Measurements from ENCODE around the gene SIM1. TPM values are rescaled to one million over a fixed set of nuclear protein-coding genes. Genes with fewer than 3 reads are reported as not detected.

SIM1 gene
- total RNA-seq, 1 experiment from 2014 or later, result not detected

DNA sequence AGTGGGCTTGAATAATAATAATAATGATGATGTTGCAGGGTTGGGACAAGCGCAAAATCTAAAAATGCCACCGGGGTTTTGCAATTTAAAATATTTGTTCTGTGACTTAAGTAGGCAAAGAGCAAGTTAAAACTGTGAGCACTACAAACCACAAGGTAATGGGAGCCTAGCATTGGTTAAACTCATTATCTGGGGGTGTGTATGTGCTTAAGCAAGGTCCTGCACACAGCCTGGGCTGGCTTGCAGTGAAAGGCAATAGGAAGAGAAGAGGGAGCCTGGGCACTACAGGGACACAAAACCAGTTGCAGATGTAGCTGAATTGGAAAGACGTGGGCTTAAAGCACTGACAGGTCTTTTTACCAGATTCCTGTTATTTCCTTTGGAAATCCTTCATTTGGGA lies 11.7 kb downstream of the SIM1 start:
- H3K9me3 ChIP-seq (ENCODE audit: control insufficient read depth in 1 of 2, insufficient read depth in 1 of 2, low read depth in 1 of 2, low read length in 2 of 2), result no peaks in the 10 kb centered on the region
- BruUV-seq (replicated peaks), result no TSS peak
- no peak for ATAC-seq
- H3K79me2 ChIP-seq (ENCODE audit: insufficient read depth, low read length), result no peaks in the 10 kb centered on the region
- H3K4me1 ChIP-seq (ENCODE audit: control insufficient read depth in 1 of 2, insufficient read depth in 2 of 2, low read length in 2 of 2), result no peaks in the 10 kb centered on the region
- H3K4me3 ChIP-seq (replicated peaks in 1 of 2; ENCODE audit: low read depth in 1 of 2, low read length in 2 of 2), result no peak overlapping the region
- CTCF ChIA-PET, result no interaction called here
- H3K27ac ChIP-seq (ENCODE audit: low read depth, low read length), result no peak overlapping the region
- no peak overlapping the region for H3K9ac ChIP-seq (ENCODE audit: low read length)
- H3K36me3 ChIP-seq (ENCODE audit: control insufficient read depth in 1 of 2, insufficient read depth in 2 of 2, low read length in 2 of 2), result no peaks in the 10 kb centered on the region
- H2AFZ ChIP-seq (ENCODE audit: low read depth, low read length, poor library complexity, severe bottlenecking), result no peak overlapping the region
- no peaks in the 10 kb centered on the region for H3K27me3 ChIP-seq (ENCODE audit: insufficient read depth, low read length)
- no peaks in the 10 kb centered on the region for H3K9me2 ChIP-seq (ENCODE audit: insufficient read depth)
- no peak overlapping the region for H3K4me2 ChIP-seq (ENCODE audit: low read length)
- intact Hi-C loops (cut with micrococcal nuclease), result no loop called here
- POLR2A ChIA-PET, result no interaction called here
- RAD21 ChIA-PET (ENCODE audit: low non-redundant PET in 1 of 2, low total read pairs in 2 of 2, uncharacterized antibody in 2 of 2, unreplicated experiment in 2 of 2), result no interaction called here
- DNase-seq (ENCODE audit: low read depth, low spot score), result no peak
- TF ChIP-seq RAD21 (IDR thresholded peaks at IDR 0.05; ENCODE audit: low read depth), result no peak
- TF ChIP-seq SP1 (IDR thresholded peaks at IDR 0.05; ENCODE audit: low read depth), result no peak
- no peak for TF ChIP-seq ZFX (IDR thresholded peaks at IDR 0.05)
- TF ChIP-seq FOSL1 (IDR thresholded peaks at IDR 0.05; ENCODE audit: low read depth), result no peak
- TF ChIP-seq SRF (IDR thresholded peaks at IDR 0.05; ENCODE audit: low read depth), result no peak
- TF ChIP-seq YY1 (IDR thresholded peaks at IDR 0.05; ENCODE audit: extremely low read depth, insufficient replicate concordance, low read depth, low read length), result no peak
- TF ChIP-seq POLR2AphosphoS5 (IDR thresholded peaks at IDR 0.05; ENCODE audit: low read depth, low read length), result no peak
- TF ChIP-seq EZH2phosphoT487 (IDR thresholded peaks at IDR 0.05; ENCODE audit: borderline replicate concordance), result no peak
- TF ChIP-seq SIN3A (IDR thresholded peaks at IDR 0.05; ENCODE audit: low read depth), result no peak
- TF ChIP-seq EGR1 (IDR thresholded peaks at IDR 0.05; ENCODE audit: low read depth), result no peak
- no peak for TF ChIP-seq CEBPB (IDR thresholded peaks at IDR 0.05; ENCODE audit: low read depth)
- TF ChIP-seq JUND (IDR thresholded peaks at IDR 0.05), result no peak
- TF ChIP-seq, protein P1, sequence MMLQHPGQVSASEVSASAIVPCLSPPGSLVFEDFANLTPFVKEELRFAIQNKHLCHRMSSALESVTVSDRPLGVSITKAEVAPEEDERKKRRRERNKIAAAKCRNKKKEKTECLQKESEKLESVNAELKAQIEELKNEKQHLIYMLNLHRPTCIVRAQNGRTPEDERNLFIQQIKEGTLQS (IDR thresholded peaks at IDR 0.05), result no peak
- TF ChIP-seq TCF7L2 (IDR thresholded peaks at IDR 0.05; ENCODE audit: borderline replicate concordance, extremely low read depth, insufficient read depth, insufficient read length), result no peak
- TF ChIP-seq, protein P2, sequence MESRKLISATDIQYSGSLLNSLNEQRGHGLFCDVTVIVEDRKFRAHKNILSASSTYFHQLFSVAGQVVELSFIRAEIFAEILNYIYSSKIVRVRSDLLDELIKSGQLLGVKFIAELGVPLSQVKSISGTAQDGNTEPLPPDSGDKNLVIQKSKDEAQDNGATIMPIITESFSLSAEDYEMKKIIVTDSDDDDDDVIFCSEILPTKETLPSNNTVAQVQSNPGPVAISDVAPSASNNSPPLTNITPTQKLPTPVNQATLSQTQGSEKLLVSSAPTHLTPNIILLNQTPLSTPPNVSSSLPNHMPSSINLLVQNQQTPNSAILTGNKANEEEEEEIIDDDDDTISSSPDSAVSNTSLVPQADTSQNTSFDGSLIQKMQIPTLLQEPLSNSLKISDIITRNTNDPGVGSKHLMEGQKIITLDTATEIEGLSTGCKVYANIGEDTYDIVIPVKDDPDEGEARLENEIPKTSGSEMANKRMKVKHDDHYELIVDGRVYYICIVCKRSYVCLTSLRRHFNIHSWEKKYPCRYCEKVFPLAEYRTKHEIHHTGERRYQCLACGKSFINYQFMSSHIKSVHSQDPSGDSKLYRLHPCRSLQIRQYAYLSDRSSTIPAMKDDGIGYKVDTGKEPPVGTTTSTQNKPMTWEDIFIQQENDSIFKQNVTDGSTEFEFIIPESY (IDR thresholded peaks at IDR 0.05; ENCODE audit: extremely low read depth, insufficient replicate concordance, low read length), result no peak
- TF ChIP-seq POLR2A (IDR thresholded peaks at IDR 0.05; ENCODE audit: borderline replicate concordance, extremely low read depth, insufficient read depth, insufficient read length), result no peak
- TF ChIP-seq EZH2 (IDR thresholded peaks at IDR 0.05), result no peak
- TF ChIP-seq, protein P3, sequence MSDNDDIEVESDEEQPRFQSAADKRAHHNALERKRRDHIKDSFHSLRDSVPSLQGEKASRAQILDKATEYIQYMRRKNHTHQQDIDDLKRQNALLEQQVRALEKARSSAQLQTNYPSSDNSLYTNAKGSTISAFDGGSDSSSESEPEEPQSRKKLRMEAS (IDR thresholded peaks at IDR 0.05), result no peak
- TF ChIP-seq, protein P4, sequence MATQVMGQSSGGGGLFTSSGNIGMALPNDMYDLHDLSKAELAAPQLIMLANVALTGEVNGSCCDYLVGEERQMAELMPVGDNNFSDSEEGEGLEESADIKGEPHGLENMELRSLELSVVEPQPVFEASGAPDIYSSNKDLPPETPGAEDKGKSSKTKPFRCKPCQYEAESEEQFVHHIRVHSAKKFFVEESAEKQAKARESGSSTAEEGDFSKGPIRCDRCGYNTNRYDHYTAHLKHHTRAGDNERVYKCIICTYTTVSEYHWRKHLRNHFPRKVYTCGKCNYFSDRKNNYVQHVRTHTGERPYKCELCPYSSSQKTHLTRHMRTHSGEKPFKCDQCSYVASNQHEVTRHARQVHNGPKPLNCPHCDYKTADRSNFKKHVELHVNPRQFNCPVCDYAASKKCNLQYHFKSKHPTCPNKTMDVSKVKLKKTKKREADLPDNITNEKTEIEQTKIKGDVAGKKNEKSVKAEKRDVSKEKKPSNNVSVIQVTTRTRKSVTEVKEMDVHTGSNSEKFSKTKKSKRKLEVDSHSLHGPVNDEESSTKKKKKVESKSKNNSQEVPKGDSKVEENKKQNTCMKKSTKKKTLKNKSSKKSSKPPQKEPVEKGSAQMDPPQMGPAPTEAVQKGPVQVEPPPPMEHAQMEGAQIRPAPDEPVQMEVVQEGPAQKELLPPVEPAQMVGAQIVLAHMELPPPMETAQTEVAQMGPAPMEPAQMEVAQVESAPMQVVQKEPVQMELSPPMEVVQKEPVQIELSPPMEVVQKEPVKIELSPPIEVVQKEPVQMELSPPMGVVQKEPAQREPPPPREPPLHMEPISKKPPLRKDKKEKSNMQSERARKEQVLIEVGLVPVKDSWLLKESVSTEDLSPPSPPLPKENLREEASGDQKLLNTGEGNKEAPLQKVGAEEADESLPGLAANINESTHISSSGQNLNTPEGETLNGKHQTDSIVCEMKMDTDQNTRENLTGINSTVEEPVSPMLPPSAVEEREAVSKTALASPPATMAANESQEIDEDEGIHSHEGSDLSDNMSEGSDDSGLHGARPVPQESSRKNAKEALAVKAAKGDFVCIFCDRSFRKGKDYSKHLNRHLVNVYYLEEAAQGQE (IDR thresholded peaks at IDR 0.05; ENCODE audit: low read depth), result no peak
- TF ChIP-seq, protein P5, sequence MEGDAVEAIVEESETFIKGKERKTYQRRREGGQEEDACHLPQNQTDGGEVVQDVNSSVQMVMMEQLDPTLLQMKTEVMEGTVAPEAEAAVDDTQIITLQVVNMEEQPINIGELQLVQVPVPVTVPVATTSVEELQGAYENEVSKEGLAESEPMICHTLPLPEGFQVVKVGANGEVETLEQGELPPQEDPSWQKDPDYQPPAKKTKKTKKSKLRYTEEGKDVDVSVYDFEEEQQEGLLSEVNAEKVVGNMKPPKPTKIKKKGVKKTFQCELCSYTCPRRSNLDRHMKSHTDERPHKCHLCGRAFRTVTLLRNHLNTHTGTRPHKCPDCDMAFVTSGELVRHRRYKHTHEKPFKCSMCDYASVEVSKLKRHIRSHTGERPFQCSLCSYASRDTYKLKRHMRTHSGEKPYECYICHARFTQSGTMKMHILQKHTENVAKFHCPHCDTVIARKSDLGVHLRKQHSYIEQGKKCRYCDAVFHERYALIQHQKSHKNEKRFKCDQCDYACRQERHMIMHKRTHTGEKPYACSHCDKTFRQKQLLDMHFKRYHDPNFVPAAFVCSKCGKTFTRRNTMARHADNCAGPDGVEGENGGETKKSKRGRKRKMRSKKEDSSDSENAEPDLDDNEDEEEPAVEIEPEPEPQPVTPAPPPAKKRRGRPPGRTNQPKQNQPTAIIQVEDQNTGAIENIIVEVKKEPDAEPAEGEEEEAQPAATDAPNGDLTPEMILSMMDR (IDR thresholded peaks at IDR 0.05 in 2 of 3, conservative IDR thresholded peaks at IDR 0.05 in 1 of 3; ENCODE audit: borderline replicate concordance in 1 of 3, insufficient read depth in 1 of 3, low read depth in 2 of 3, low read length in 2 of 3), result no peak
- no peaks in the 10 kb centered on the region for H4K20me1 ChIP-seq (ENCODE audit: insufficient read depth)
